G401 (cell line): Measurements from ENCODE around the gene RNF43. TPM values are rescaled to one million over a fixed set of nuclear protein-coding genes. Genes with fewer than 3 reads are reported as not detected.

Experiments
- DNase-seq: peaks from one replicate; pipeline ENCODE4 v3.0.0-alpha.2; 2015; ENCODE audit warnings: low spot score
- in situ Hi-C: cut with HindIII; loops from 2 replicates; pipeline ENCODE4 v1.10.0; 2016; ENCODE audit warnings: low sequenced_read_pairs, mixed read lengths
- total RNA-seq: library from RNA; depleted of rRNA; stranded (reverse); fragments of >200 nt; shearing (Covaris generic); gene quantifications from 2 replicates; pipeline ENCODE4 v1.2.3, GENCODE V29; 2014; rRNA removed

The RNF43 gene
- total RNA-seq, 1 experiment from 2014 or later = not detected

- DNase-seq = no peak
- in situ Hi-C loops = no loop called here
Measured at GRCh38 chr17:58370716-58371115, 46.6 kb downstream of the RNF43 start.

GRCh38 chr17:58370309-58370708 lies 47.0 kb downstream of the RNF43 start:
- in situ Hi-C loops = no loop called here
- DNase-seq = no peak

GRCh38 chr17:58369214-58370031 lies 47.9 kb downstream of the RNF43 start:
- in situ Hi-C loops = no loop called here

GRCh38 chr17:58368860-58369213 lies 48.5 kb downstream of the RNF43 start:
- no peak for DNase-seq
- in situ Hi-C loops = no loop called here

More at GRCh38 chr17:58369214-58370031, 47.9 kb downstream of the RNF43 start:
- DNase-seq = no peak

Other genes with a start within 250 kb of the RNF43 start
- not detected in 2 replicates for gene EPX, start 224.8 kb downstream of the RNF43 start, total RNA-seq
- gene MKS1, start 198.3 kb downstream of the RNF43 start, total RNA-seq = 15.3 and 17.8 TPM in 2 replicates
- gene LPO, start 178.9 kb downstream of the RNF43 start, total RNA-seq = not detected in 2 replicates
- gene MPO, start 136.6 kb downstream of the RNF43 start, total RNA-seq = not detected in 2 replicates
- gene TSPOAP1, start 88.7 kb downstream of the RNF43 start, total RNA-seq = not detected in 2 replicates
- 58.7 and 73.6 TPM in 2 replicates for gene SUPT4H1, start 65.3 kb downstream of the RNF43 start, total RNA-seq
- gene HSF5, start 70.9 kb upstream of the RNF43 start, total RNA-seq = not detected in 2 replicates
- gene MTMR4, start 97.1 kb upstream of the RNF43 start, total RNA-seq = 35.9 and 36.3 TPM in 2 replicates